Skin of body (tissue), 2 donors: ENCODE data around the gene RTEL1. TPM values are rescaled to one million over a fixed set of nuclear protein-coding genes. Genes with fewer than 3 reads are reported as not detected.
"Not testable (repeated sequence)": the region's sequence is repeated elsewhere in the genome, so short reads cannot be mapped to it uniquely, and the experiment has no call there.

Source experiments
- DNase-seq: peaks from one replicate; lab custom pipeline; 2025; lab: John Stamatoyannopoulos, UW
- total RNA-seq: library from RNA; depleted of rRNA; stranded (reverse); fragments of >200 nt; gene quantifications from one replicate; pipeline ENCODE4 v1.2.3, GENCODE V29; 2014

RTEL1 gene, protein sequence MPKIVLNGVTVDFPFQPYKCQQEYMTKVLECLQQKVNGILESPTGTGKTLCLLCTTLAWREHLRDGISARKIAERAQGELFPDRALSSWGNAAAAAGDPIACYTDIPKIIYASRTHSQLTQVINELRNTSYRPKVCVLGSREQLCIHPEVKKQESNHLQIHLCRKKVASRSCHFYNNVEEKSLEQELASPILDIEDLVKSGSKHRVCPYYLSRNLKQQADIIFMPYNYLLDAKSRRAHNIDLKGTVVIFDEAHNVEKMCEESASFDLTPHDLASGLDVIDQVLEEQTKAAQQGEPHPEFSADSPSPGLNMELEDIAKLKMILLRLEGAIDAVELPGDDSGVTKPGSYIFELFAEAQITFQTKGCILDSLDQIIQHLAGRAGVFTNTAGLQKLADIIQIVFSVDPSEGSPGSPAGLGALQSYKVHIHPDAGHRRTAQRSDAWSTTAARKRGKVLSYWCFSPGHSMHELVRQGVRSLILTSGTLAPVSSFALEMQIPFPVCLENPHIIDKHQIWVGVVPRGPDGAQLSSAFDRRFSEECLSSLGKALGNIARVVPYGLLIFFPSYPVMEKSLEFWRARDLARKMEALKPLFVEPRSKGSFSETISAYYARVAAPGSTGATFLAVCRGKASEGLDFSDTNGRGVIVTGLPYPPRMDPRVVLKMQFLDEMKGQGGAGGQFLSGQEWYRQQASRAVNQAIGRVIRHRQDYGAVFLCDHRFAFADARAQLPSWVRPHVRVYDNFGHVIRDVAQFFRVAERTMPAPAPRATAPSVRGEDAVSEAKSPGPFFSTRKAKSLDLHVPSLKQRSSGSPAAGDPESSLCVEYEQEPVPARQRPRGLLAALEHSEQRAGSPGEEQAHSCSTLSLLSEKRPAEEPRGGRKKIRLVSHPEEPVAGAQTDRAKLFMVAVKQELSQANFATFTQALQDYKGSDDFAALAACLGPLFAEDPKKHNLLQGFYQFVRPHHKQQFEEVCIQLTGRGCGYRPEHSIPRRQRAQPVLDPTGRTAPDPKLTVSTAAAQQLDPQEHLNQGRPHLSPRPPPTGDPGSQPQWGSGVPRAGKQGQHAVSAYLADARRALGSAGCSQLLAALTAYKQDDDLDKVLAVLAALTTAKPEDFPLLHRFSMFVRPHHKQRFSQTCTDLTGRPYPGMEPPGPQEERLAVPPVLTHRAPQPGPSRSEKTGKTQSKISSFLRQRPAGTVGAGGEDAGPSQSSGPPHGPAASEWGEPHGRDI (N-terminal part only)
- 13.3 TPM for total RNA-seq

DNA sequence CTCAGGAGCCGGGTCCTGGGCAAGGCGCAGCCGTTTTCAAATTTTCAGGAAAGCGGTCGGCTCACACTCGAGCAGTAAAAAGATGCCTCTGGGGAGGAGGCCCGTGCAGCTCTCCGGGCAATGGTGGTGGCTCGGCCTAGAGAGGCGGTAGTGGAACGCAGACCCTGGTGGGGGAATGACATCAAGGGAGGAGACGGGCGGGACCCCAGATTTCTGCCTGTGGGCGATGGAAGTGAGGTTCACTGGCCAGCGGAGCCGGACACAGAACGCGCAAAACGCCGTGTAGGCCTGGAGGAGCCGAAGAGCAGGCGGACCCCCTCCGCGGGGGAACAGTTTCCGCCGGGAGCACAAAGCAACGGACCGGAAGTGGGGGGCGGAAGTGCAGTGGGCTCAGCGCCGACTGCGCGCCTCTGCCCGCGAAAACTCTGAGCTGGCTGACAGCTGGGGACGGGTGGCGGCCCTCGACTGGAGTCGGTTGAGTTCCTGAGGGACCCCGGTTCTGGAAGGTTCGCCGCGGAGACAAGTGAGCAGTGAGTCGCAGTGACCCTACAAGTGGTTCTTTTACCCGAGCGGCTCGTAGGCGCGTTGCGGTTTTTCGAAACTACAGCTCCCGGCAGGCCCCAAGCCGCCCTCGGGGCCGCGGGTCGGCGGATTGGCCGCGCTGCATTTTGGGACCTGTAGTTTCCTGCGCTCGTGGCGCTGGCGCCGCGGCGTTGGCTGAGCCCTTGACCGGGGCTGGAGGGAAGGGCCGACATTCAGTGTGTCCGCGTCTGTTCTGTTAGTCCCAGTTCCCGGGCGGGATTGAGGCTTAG lies at the start of gene RTEL1:
Gene RTEL1, plus strand, starts transcription at position 376 of the 812 bp plus-strand sequence. CDS start 1,091 bp downstream, outside the sequence.
- DNase-seq: peak; percentile 95

DNA sequence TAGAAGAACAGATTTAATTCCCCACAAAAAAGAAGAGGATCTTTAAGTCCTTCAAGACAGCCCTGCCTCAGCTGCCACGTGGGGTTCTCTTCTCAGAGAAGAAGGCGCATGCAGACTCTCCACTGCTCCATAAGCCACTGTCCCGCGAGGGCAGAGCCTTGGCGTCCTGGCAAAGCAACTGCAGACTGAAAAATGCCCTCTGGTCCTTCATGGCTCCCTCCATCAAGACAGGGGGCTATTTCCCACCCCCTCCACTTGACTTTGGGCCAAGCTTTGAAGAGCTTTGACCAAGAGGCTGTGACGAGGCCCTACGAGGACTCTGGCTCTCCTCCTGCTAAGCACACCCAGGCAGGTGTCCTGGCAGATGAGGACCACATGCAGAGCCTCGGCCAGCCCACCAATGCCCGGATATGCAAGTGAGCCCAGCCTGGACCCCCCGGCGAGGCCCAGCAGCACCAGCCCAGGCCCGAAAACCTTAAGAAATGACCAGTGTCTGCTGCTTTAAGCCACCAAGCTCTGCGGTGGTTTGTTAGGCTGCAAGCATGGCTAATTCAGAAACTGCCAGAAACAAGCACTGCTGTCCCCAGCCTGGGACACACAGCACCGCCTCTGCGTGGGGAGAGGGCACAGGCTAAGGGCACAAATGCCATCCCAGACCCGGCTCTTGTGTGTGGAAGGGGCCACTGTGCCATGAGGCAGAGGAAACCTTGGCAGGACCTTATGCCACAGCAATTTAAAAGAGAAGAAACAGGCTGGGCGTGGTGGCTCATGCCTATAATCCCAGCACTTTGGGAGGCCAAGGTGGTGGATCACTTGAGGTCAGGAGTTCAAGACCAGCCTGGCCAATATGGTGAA lies 47.3 kb upstream of the RTEL1 start:
- DNase-seq: no peak

DNA sequence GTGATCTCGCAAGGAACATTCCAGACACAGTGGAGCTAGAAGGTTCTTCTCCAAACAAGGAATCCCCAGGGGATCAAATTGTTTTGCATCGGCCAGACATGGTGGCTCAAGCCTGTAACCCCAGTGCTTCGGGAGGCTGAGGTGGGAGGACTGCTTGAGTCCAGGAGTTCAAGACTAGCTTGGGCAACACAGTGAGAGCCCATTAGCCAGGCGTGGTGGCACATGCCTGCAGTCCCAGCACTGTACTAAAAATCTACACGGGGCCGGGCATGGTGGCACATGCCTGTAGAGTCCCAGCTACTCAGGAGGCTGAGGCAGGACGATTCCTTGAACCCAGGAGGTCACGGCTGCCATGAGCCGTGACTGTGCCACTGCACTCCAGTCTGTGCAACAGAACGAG lies 46.5 kb upstream of the RTEL1 start:
- no peak for DNase-seq

DNA sequence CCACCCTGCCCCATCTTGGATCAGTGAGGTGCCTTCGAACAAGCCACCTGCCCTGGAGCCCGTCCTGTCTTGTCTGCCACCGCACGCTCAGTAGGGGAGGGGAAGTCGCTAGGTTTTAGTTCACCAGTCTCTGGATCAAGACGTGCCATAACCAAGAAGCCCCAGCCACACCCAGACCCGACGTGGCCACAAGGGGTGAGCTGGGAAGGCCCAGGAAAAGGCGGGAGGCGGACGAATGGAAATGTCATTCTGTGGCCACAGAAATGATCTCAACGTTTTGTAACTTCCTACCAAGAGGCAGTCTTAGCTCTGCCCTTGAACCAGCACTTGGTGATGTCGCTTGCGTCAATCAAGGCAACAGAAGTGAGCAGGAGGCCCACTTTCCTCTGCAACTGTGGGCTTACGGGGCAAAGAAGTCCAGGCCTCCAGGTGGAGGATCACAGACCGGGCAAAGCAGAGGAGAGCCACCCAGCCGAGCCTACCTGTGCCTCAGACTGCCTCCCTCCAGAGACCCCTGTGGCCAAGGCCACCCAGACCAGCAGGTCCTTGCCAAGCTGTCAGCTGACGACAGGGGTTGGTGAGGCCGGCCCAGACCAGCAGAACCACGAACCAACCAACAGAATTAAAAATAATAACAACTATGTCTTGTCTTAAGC lies 45.7 kb upstream of the RTEL1 start:
- DNase-seq: no peak

DNA sequence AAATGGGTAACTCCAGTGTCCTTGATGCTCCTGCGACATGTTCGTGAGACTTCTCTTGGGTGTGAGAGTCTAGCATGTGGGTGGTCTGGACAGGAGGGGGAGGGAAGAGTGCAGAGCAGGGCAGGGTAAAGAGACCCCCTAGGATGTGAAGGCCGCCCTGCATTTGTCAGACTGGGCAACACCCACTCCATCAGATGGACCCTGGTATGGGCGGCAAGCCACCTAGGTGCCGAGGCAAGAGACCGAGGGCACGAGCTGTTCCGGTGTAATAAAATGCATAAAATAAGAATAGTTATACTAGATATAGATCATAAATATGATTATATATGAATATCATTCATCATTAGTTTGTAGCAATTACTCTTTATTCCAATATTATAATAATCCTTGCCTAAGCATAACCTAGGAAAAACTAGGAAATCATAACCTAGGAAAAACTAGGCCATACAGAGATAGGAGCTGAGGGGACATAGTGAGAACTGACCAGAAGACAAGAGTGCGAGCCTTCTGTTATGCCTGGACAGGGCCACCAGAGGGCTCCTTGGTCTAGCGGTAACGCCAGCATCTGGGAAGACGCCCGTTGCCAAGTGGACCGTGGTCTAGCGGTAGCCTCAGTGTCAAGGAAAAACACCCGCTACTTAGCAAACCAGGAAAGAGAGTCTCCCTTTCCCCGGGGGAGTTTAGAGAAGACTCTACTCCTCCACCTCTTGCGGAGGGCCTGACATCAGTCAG lies 44.1 kb upstream of the RTEL1 start:
- not testable (repeated sequence) for DNase-seq

DNA sequence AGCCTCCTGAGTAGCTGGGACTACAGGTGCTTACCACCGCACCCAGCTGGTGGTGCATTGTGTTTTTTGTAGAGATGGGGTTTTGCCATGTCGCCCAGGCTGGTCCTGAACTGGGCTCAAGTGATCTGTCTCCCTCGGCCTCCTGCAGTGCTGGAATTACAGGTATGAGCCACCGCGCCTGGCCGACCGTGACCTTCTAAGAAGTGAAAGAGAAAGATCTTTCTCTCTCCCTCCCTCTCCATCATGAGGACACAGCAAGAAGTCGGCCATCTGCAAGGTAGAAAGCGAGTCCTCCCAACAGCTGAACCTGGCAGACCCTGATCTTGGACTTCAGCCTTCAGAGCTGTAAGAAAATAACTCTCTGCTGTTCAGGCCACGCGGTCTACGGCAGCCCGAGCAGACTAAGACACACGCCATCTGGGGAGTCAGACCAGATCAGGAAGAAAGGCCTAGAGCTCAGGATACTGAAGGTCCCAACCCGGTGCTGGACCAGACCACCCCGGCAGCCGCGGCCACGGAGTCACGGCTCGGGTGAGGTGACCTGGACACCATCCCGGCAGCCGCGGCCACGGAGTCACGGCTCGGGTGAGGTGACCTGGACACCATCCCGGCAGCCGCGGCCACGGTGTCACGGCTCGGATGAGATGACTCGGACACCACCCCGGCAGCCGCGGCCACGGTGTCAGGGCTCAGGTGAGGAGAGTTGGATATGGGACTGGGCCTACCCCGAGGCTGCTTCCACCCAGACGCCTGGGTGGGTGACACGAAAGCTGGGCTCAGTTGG lies 40.8 kb upstream of the RTEL1 start:
- no peak for DNase-seq

DNA sequence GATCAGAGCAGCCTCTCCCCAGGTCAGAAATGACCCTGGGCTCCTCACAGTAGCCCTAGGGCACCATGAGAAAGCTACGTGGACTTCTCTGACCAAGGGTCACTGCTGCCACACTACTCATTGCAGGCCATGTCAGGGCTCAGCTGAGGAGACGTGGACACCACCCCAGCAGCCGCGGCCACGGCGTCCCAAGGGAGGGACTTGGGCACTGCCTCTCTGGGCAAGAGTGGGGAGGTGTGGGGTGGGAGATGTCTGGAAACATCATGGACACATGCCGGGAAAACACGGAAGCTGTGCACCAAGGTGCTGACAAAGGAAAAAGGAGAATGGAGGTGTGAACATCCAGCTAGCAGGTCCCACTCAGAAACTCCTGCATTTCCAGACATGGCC lies 40.2 kb upstream of the RTEL1 start:
- no peak for DNase-seq

DNA sequence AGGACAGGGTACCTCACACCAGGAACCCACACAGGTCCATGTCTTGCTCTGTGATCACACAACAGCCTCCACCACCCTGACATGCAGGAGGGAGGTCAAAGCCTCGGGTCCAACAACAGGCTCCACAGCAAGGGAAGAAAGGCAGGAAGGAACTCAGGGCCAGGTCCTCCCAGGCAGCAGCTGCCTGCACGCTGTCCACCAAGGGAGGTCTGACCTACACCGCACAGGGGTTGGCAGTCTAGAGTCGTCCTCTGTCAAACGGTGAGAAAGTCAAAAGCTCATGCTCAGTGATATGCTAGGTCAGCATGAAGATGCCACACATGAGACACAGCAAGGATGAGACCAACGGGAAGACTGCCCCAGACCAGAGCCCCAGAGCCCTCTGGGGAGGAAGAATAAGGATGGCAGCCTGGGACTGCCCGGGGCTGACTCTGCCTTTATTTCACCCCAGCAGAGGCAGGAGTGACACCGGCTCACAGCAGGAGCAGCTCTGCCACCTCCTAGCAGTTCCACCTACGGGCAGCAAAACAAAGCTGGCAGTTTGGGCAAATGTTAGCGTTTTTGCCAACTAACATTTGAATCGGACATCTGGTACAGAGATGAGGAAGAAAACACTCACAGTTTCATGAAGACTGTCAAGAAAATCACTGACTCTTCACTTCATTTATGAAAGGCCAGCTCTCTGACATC lies 39.7 kb upstream of the RTEL1 start:
- DNase-seq: no peak

DNA sequence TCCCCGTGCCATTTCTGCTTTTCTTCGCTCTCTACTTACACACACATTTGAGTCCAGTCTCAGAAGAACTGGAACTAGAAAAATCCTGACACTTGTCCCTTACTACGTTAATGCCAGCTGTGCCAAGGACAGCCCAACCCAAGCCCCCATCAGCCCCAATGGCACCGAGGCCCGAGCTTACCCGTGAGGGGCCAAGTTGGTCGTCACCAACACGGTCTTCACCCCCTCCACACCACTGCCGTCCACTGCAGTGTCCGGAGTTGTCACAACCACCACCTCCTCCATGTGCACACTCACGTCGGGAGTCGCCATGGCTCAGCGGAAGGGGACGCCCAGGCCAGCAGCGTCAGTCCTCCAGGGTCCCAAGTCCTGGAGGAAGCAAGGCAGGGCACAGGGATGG lies 39.0 kb upstream of the RTEL1 start:
- no peak for DNase-seq

DNA sequence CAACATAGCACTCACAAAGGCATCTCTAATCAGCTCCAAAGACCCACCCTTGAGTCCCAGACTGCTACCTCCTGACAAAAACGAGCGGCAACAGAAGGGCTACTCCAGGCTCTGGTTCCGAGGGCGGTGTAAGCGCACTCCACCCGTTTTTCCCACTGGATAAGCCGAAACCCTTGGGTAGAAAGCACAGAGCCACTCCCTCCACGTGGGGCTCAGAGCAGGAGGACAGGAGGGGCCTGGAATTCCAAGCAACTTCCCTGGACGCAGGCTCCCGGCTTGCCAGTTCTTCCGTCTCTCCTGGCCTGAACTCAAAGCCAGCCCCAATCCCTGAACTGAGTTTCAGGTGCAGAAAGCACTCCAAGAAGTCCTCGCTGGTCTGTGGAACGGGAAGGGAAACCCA lies 38.6 kb upstream of the RTEL1 start:
- DNase-seq: no peak

DNA sequence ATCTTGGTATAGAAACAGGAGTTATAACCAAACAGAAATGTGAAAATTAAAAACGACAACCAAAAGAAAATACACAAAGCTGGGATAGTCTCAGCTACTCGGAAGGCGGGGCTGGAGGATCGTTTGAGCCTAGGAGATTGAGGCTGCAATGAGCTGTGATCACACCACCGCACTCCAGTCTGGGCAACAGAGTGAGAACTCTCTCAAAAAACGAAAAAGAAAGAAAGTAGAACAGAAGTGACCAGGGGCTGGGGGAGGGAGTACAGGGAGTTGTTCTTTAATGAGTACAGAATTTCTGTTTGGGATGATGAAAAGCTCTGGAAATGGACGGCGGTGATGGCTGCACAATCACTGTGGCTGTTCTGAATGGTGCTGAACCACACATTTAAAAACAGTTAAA lies 37.1 kb upstream of the RTEL1 start:
- DNase-seq: no peak

DNA sequence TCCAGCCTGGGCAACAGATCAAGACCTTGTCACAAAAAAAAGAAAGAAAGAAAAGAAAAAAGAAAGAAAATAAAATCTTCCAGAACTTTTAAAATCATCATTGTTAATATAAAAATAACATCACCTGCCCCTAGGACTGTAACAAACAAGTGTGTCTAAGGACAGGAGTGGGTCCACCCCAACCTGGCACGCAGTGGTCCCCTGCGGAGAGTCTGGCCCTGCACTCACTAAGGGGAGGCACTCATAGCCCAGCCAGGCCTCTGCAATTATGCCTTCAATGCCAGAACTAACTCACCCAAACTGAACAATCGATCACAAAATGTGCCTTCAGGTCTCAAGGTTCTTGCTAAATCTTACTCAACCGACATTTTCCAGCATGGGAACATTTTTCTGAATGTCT lies 36.0 kb upstream of the RTEL1 start:
- no peak for DNase-seq

DNA sequence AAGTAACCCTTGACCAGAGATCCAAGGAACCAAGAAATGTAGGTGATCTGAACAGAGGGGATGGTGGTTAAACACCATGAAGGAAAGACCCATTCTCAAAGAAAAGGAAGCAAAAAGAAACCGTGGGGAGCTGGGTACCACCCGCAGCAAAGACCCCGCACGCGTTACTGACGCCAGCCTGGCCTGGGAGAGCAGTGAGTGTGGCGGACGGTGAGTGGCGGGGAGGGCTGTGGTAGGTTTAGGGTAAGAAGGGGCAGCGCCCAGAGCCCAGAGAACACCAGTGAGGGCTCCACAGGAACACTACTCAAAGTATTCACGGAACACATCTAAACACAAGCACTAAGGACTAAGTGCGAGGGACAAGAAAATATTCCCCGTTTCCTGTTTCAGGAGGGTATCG lies 35.4 kb upstream of the RTEL1 start:
- DNase-seq: no peak

DNA sequence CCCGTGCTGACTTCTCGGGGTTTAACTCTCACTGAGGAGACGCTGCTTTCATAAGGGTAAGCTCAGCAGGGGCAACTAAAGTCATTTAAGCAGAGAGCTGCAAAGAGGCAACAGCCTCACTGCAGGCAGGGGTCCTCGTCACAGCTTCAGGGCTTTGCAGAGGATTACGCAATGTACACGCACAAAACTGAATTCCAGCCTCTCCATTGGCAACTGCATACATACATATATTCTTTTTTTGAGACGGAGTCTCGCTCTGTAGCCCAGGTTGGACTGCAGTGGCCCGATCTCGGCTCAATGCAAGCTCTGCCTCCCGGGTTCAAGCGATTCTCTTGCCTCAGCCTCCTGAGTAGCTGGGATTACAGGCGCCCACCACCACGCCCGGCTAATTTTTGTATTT lies 33.6 kb upstream of the RTEL1 start:
- DNase-seq: peak; percentile 13

DNA sequence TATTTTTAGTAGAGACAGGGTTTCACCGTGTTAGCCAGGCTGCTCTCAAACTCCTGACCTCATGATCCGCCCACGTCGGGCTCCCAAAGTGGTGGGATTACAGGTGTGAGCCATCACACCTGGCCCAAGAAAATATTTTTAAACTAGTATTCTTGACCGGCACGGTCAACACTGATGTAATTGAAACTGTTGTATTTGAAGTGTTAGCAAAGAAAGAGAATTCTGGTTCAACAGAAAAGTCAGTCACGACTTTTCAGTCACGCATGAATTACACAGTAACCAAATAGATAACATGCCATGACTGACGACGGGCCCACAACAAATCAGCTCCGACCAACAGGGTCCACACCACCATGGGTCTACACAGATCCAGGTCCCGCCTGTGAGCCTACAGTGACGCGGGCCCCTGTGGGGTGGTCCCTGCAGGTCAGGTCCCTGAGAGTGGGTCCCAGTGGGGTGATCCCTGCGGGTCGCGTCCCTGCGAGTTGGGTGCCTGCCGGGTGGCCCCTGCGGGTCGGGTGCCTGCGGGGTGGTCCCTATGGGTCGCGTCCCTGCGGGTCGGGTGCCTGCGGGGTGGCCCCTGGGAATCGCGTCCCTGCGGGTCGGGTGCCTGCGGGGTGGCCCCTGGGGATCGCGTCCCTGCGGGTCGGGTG lies 32.2 kb upstream of the RTEL1 start:
- peak; percentile 4 for DNase-seq

DNA sequence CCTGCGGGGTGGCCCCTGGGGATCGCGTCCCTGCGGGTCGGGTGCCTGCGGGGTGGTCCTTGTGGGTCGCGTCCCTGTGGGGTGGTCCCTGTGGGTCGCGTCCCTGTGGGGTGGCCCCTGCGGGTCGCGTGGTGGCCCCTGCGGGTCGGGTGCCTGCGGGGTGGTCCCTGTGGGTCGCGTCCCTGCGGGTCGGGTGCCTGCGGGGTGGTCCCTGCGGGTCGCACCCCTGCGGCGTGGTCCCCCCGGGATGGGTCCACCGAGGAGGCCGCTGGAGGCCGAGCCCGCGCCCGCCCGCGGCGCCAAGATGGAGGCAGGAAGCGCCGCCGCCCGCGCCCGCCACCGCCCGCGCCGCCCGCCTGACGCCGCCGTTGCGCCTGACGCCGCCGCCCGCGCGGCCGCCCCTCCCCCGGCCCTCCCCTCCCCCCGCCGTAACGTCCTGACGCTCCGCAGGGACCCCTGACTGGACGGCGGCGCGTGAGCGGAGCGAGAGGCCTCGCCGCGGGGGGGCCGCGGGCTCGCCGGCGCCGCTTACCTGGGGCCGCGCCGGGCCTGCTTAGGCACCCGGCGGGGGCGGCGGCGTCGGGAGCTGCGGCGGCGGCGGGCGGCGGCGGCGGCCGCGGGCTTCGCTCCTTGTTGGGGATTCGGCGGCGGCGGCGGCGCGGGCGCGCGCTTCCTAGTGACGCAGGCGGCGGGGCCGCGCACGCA lies 31.5 kb upstream of the RTEL1 start, which contains the start of gene GMEB2:
Gene GMEB2, minus strand, starts transcription at position 678 of the 705 bp plus-strand sequence. CDS start 7,704 bp downstream, outside the sequence.
- peak; percentile 63 for DNase-seq
